ENCODE data around the gene CANT1. TPM values are rescaled to one million over a fixed set of nuclear protein-coding genes. Genes with fewer than 3 reads are reported as not detected.

The CANT1 gene
- total and polyA plus RNA-seq, 2 donors from 2014 or later = 23.0 to 56.6 TPM

GRCh38 chr17:78960928-78961327 lies 48.6 kb downstream of the CANT1 start:
- peak in 1 of 5 donors; percentile 31 for DNase-seq
- no peaks in the 10 kb centered on the region for H3K9me3 ChIP-seq (ENCODE audit: control insufficient read depth in 2 of 3, insufficient read depth in 1 of 3, low read length in 3 of 3)
- H3K27ac ChIP-seq (ENCODE audit: low read depth in 2 of 2, low read length in 2 of 2) = no peak overlapping the region
- H3K27me3 ChIP-seq (ENCODE audit: control insufficient read depth, insufficient read depth, low read length) = no peaks in the 10 kb centered on the region
- no peak overlapping the region for H3K9ac ChIP-seq (ENCODE audit: low read length in 3 of 3)
- H3K36me3 ChIP-seq (ENCODE audit: control insufficient read depth in 2 of 3, insufficient read depth in 3 of 3, low read length in 3 of 3) = no peaks in the 10 kb centered on the region
- no peak for TF ChIP-seq CTCF (IDR thresholded peaks at IDR 0.05; ENCODE audit: borderline replicate concordance, extremely low read depth, insufficient read depth)
- intact Hi-C loops (cut with DNase I) = no loop called here
- H3K4me1 ChIP-seq (ENCODE audit: control insufficient read depth in 2 of 3, insufficient read depth in 2 of 3, low read depth in 1 of 3, low read length in 3 of 3) = peaks cover 0 to 3% (median 0%) of the 10 kb centered on the region in 3 donors
- FAIRE-seq = no peak
- H3K4me3 ChIP-seq (ENCODE audit: low read length in 3 of 3) = no peak overlapping the region

- no peak for FAIRE-seq
- H3K9ac ChIP-seq (ENCODE audit: low read length in 3 of 3) = no peak overlapping the region
- H3K27ac ChIP-seq (ENCODE audit: low read depth in 2 of 2, low read length in 2 of 2) = no peak overlapping the region
- peaks cover 0 to 3% (median 0%) of the 10 kb centered on the region in 3 donors for H3K4me1 ChIP-seq (ENCODE audit: control insufficient read depth in 2 of 3, insufficient read depth in 2 of 3, low read depth in 1 of 3, low read length in 3 of 3)
- no peaks in the 10 kb centered on the region for H3K36me3 ChIP-seq (ENCODE audit: control insufficient read depth in 2 of 3, insufficient read depth in 3 of 3, low read length in 3 of 3)
- H3K9me3 ChIP-seq (ENCODE audit: control insufficient read depth in 2 of 3, insufficient read depth in 1 of 3, low read length in 3 of 3) = no peaks in the 10 kb centered on the region
- no peak for TF ChIP-seq CTCF (IDR thresholded peaks at IDR 0.05; ENCODE audit: borderline replicate concordance, extremely low read depth, insufficient read depth)
- no peaks in the 10 kb centered on the region for H3K27me3 ChIP-seq (ENCODE audit: control insufficient read depth, insufficient read depth, low read length)
- no peak overlapping the region for H3K4me3 ChIP-seq (ENCODE audit: low read length in 3 of 3)
- intact Hi-C loops (cut with DNase I) = no loop called here
- peak in 1 of 5 donors; percentile 19 for DNase-seq
Measured at GRCh38 chr17:78959803-78960202, 49.8 kb downstream of the CANT1 start.

GRCh38 chr17:78958641-78959127 lies 50.9 kb downstream of the CANT1 start:
- intact Hi-C loops (cut with DNase I) = no loop called here
- Histone ChIP-seq H3K27me3 (ENCODE audit: control insufficient read depth, insufficient read depth, low read length) (no peaks in the 10 kb centered on the region), H3K9ac (ENCODE audit: low read length in 3 of 3) (no peak overlapping the region), H3K4me3 (ENCODE audit: low read length in 3 of 3) (no peak overlapping the region), H3K36me3 (ENCODE audit: control insufficient read depth in 2 of 3, insufficient read depth in 3 of 3, low read length in 3 of 3) (no peaks in the 10 kb centered on the region), H3K27ac (ENCODE audit: low read depth in 2 of 2, low read length in 2 of 2) (no peak overlapping the region), H3K9me3 (ENCODE audit: control insufficient read depth in 2 of 3, insufficient read depth in 1 of 3, low read length in 3 of 3) (no peaks in the 10 kb centered on the region), H3K4me1 (ENCODE audit: control insufficient read depth in 2 of 3, insufficient read depth in 2 of 3, low read depth in 1 of 3, low read length in 3 of 3) (peaks cover 0 to 3% (median 0%) of the 10 kb centered on the region in 3 donors)
- DNase-seq = no peak
- no peak for TF ChIP-seq CTCF (IDR thresholded peaks at IDR 0.05; ENCODE audit: borderline replicate concordance, extremely low read depth, insufficient read depth)
- no peak for FAIRE-seq

- intact Hi-C loops (cut with DNase I) = no loop called here
- no peaks in the 10 kb centered on the region for H3K9me3 ChIP-seq (ENCODE audit: control insufficient read depth in 2 of 3, insufficient read depth in 1 of 3, low read length in 3 of 3)
- H3K9ac ChIP-seq (ENCODE audit: low read length in 3 of 3) = no peak overlapping the region
- no peak for TF ChIP-seq CTCF (IDR thresholded peaks at IDR 0.05; ENCODE audit: borderline replicate concordance, extremely low read depth, insufficient read depth)
- no peak overlapping the region for H3K27ac ChIP-seq (ENCODE audit: low read depth in 2 of 2, low read length in 2 of 2)
- H3K36me3 ChIP-seq (ENCODE audit: control insufficient read depth in 2 of 3, insufficient read depth in 3 of 3, low read length in 3 of 3) = no peaks in the 10 kb centered on the region
- DNase-seq (peak in 1 of 5 donors; percentile 36), FAIRE-seq (no peak)
- peaks cover 0 to 1% (median 0%) of the 10 kb centered on the region in 3 donors for H3K4me1 ChIP-seq (ENCODE audit: control insufficient read depth in 2 of 3, insufficient read depth in 2 of 3, low read depth in 1 of 3, low read length in 3 of 3)
- H3K4me3 ChIP-seq (ENCODE audit: low read length in 3 of 3) = no peak overlapping the region
- H3K27me3 ChIP-seq (ENCODE audit: control insufficient read depth, insufficient read depth, low read length) = no peaks in the 10 kb centered on the region
Measured at GRCh38 chr17:78957128-78957527, 52.4 kb downstream of the CANT1 start.
